Stimulated activated CD4-positive, alpha-beta T cell treated with anti-CD3 and anti-CD28 coated beads, Interleukin-1b, Interleukin-23, amount 100 ng/mL, for 24 hours (primary cell): ENCODE results near the gene ITFG1.
"Not testable (repeated sequence)": the region's sequence is repeated elsewhere in the genome, so short reads cannot be mapped to it uniquely, and the experiment has no call there.

Source experiments
- DNase-seq, 4 experiments: peaks; one replicate each; pipeline ENCODE4 v3.0.0-alpha.2; 2020; ENCODE audit warnings: low read depth in 4 of 4, low spot score in 1 of 4

Gene ITFG1

DNA sequence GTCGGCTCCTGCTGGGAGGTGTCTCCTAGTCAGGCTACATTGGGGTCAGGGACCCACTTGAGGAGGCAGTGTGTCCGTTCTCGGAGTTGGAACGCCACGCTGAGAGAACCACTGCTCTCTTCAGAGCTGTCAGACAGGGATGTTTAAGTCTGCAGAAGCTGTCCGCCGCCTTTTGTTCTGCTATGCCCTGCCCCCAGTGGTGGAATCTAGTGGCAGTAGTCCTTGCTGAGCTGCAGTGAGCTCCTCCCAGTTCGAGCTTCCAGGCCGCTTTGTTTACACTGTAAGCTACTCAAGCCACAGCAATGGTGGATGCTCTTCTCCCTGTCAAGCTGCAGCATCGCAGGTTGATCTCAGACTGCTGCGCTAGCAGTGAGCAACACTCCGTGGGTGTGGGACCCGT lies 36.0 kb downstream of the ITFG1 start:
- DNase-seq, result no peak

DNA sequence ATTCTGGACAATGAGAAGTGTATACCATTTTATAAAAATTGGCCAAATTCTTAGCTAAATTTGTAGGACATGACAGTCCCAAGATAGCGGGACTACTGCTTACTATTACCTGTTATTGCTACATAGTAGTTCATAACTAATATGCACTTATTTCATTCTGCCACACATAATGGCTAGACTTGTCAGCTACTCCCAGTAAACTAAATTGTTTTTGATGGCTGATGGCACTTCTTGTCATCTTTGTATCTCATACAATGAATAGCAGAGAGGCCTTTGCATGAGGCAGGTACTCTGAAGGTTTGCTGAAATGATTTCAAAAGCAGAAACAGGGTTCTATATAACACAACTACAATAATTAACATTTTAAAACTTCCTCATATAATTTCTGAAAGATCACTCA lies 44.0 kb downstream of the ITFG1 start:
- no peak for DNase-seq

DNA sequence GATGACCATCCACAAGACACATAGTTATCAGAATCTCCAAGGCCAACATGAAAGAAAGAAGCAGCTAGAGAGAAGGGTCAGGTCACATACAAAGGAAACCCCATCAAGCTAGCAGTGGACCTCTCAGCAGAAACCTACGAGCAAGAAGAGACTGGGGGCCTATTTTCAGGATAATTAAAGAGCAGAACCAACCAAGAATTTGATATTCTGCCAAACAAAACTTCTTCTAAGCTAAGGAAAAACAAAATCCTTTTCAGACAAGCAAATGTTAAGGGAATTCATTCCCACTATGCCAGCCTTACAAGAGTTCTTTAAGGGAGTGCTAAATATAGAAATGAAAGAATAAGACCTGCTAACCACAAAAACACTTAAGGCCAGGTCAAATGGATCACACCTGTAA lies 47.8 kb downstream of the ITFG1 start:
- DNase-seq, result no peak

DNA sequence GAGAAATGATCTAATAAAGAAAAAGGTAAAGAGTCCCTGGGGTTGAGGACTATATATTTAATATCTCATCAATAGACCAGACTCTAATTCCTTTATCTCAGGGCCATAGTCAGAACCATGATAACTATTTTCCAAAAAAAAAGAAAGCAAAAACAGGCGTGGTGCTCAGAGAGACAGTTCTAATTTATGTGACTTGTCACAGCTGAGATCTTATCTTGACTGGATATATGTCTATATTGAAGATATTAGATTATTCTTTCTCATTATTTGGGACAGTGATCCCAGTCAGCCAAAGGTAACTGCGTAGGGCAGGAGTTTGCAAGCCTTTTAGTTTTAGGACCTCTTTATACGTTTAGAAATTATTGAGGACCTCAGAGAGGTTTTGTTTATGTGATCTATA lies 52.4 kb downstream of the ITFG1 start:
- no peak for DNase-seq

DNA sequence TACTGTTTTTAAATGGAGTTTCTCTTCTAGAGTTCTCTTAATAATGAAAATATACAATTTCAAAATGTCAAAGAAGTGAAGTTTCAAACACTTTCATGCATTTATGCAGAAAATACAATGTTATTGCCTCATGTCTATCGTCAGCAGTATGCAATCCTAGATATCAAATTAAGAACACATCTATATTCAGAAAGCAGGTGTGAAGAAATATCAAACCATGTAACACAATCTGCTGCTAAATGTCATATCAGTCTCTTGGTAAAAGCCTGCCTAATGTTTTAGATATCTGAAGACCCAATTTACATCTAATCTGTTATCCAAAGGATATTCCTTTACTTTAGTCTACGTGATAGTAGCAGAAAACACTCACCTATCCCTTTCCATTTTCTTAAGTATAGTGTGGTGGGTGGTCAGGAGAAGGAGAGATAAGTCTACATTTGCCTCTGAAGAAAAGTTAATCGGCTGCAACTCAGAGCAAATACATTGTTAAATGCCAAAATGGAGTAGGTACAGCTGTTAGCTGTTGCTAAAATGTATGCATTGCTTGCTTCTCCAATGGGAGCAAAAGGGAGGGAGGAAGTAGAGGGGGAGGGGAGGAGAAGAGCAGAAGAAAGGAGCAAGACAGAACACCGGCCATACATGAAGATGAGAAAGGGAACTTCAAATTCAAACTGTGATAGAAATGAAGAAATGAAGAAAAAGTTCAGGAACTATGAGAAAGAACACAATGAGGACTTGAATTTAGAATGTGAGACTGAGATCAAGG lies 64.9 kb downstream of the ITFG1 start:
- no peak for DNase-seq

- no peak for DNase-seq
Measured at GRCh38 chr16:47392081-47392480, 68.8 kb downstream of the ITFG1 start.

DNA sequence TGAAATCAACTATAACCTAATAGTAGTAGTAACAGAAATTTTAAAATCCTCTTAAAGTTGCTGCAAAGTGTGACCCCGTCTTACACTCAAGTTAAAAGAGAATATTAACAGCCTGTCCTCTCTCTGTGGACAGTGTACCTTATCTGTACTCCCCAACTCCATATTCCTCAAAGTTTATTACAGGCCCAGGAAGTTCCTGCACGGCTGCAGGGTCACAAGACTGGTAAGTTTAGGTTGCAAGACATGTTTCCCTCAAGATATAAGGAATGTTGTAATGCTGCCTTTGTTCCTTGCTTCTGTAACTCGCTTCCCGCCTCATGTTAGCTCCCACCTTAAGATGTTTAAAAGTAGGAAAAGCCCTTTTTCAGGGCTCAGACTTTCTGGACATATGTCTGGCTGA lies 72.2 kb downstream of the ITFG1 start:
- DNase-seq, result no peak

DNA sequence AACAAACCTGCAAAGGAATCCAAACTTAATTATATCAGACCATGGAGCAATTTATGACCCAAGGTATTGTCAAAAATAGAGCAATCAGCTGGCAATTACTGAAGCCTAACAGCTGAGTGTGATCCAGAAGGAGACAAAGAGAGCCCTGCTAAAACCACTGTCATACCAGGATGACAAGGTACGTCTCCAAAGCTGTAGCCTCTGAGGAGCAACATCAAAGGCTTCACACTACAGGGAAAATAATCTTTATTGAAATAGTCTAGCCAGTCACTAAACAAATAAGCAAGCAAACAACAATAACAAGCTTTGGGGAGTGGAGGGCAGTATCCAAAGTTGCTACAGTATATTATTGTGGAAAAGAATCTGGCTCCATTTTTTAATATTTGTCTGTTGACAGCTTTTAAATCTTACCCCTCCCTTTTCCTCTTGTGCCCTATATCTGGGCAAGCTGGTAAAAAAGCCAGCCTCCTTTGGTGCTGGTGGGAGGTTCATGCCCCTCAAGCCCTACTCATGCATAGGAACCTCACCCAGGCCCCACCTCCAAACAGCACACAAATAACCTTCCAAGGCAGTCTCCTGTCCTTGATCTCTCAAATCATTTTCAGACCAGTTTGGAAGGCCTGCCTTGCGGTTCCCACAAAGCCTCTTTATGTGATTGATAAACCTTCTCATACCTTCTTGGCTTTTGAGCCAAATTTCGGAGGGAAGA lies 73.7 kb downstream of the ITFG1 start:
- DNase-seq, result no peak

DNA sequence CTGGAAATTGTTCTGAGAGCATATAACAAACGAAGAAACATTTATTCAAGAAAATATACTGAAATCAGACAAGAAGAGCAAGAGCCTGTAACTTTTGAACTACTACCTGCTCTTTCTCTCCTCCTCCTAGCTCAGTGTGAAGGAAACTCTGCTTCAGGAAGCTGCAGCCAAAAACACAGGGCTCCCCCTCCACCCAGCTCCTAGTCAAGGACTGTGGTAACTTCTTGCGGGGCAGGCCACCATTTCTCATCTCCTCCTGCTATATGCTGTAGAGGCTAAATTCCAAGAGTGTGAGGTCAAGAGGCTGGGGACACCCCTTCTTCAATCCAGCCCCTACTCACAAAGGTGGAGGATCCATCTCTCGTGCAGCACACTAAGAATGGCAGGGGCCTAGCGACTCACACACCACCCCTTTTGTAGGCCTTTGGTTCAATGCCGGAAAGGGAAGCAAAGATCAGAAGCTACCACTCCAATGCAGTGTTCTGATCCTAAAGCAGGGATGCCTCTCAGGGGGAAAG lies 74.6 kb downstream of the ITFG1 start:
- DNase-seq, result no peak

DNA sequence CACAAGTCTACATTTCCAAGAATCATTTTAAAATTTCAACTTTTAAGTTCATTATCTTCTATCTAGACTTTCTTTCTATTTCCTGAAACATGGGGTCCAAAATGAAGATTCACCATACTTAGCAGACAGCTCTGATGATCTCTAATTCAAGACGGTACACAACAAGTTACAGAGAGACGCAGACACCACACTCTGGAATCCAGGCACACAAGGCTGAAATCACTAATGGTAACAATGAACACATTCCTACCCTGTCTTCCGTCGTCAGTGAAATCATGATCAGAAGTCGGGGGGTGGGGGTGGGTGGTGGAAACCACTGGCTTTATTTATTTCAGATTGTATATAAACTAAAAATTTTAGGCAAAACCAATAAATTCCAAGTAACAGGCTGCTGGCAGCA lies 78.5 kb downstream of the ITFG1 start:
- no peak for DNase-seq

- no peak for DNase-seq
Measured at GRCh38 chr16:47377154-47377553, 83.7 kb downstream of the ITFG1 start.

DNA sequence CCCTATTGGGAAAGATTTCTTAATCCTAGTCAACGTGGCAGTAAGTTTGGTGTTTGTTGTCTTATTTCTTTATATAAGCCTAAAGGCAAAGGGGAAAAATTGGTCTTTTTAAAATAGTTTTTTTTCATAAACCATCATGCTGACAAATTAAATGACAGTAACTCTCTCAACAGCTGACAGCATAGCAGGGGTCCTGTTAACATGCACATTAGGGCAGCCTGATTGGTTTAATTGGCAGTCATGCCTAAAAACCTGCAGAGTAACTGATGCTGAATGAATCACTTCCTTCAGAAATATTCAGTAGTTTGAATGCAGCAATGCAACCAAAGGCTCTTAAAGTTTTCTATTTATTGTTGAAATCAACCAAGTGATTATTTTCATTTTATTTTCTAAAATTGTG lies 85.4 kb downstream of the ITFG1 start:
- DNase-seq, result no peak

DNA sequence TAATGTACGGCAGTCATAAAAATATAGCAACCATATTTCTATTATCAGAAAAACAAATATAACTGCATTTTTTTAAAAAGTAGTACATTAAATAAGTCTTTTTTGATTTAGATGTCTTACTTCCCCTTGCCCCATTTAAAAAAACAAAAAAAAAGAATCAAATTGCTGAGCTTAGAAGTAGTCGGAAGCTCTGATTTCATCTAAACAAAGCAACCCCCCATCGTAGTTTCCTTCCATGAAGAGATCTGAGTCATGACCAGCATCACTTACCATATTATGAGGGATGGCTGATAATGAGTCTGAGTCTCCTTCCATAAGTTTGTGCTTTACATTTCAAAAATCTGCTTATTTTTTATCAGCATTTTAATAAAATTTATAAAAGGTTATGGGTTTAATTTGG lies 86.2 kb downstream of the ITFG1 start:
- no peak for DNase-seq

DNA sequence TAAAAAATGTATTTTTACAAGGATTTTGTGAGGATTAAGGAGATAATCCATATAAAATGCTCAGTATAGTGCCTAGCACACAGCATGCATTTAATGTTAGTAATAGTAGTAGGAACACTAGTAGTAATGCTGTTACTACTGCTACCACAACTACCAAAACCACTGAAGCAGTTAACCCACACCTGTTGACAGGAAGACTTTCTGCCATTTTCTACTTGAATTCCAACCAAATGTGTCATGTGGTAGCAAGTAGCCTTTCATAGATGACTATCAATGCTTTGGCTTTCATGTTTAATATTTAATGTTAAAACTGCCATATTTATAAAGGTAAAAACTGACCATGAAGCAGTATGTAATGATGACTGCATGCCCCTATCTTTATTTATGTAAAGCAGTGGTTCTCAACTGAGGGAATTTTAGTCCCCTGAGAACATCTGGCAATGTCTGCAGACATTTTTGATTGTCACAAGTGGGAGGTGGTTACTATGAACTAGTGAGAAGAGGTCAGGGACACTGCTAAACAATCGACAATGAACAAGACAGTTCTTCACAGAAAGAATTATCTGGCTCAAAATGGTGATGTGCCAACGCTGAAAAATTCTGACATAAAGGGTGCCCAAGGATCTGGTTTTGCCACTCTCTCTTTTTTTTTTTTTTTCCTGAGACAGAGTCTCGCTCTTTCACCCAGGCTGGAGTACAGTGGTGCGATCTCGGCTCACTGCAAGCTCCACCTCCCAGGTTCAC lies 89.4 kb downstream of the ITFG1 start:
- no peak for DNase-seq

- DNase-seq, result no peak
Measured at GRCh38 chr16:47370536-47370935, 90.3 kb downstream of the ITFG1 start.

GRCh38 chr16:47366228-47366627 lies 94.6 kb downstream of the ITFG1 start:
- DNase-seq, result no peak

GRCh38 chr16:47363761-47364160 lies 97.1 kb downstream of the ITFG1 start:
- DNase-seq, result no peak

GRCh38 chr16:47359478-47359877 lies 101.4 kb downstream of the ITFG1 start:
- no peak for DNase-seq

DNA sequence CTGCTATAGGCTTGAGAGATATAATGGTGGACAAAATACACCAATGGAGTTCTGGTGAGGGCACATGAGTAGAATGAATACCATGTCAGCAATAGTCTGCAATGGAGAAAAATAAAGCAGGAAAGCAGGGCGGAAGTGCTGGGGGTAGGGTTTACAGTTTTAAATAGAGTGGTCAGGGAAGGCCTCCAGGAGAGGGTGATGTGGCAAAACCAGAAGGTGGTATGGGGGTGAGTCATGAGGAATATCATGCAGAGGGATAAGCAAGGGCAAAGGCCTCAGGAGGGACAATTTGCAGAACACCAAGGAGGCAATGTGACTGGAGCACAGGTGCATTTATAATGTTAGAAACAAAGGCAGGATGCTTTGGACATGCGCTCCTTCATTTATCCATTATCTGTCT lies 102.0 kb downstream of the ITFG1 start:
- DNase-seq, result no peak

DNA sequence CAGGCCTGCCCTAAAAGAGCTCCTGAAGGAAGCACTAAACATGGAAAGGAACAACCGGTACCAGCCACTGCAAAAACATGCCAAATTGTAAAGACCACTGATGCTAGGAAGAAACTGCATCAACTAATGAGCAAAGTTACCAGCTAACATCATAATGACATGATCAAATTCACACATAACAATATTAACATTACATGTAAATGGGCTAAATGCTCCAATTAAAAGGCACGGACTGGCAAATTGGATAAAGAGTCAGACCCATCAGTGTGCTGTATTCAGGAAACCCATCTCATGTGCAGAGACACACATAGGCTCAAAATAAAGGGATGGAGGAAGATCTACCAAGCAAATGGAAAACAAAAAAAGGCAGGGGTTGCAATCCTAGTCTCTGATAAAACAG lies 111.8 kb downstream of the ITFG1 start:
- not testable (repeated sequence) for DNase-seq

DNA sequence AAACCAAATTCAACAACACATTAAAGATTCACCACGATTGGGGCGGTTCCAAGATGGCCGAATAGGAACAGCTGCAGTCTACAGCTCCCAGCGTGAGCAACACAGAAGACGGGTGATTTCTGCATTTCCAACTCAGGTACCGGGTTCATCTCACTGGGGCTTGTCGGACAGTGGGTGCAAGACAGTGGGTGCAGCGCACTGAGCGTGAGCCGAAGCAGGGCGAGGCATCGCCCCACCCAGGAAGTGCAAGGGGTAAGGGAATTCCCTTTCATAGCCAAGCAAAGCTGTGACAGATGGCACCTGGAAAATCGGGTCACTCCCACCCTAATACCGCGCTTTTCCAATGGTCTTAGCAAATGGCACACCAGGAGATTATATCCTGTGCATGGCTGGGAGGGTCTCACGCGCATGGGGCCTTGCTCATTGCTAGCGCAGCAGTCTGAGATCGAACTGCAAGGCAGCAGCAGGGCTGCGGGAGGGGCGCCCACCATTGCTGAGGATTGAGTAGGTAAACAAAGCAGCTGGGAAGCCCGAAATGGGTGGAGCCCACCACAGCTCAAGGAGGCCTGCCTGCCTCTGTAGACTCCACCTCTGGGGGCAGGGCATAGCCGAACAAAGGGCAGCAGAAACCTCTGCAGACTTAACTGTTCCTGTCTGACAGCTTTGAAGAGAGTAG lies 113.7 kb downstream of the ITFG1 start:
- not testable (repeated sequence) for DNase-seq
